Measurements from ENCODE around the gene SLC5A2. TPM values are rescaled to one million over a fixed set of nuclear protein-coding genes. Genes with fewer than 3 reads are reported as not detected.
"Not testable (repeated sequence)": the region's sequence is repeated elsewhere in the genome, so short reads cannot be mapped to it uniquely, and the experiment has no call there.

Gene SLC5A2
- total RNA-seq, 1 experiment from 2014 or later, result 0.13 TPM

- H3K4me3 ChIP-seq, result no peak overlapping the region
- H3K4me1 ChIP-seq (replicated peaks; ENCODE audit: insufficient read depth), result no peaks in the 10 kb centered on the region
- H3K27ac ChIP-seq, result no peak overlapping the region
- peaks cover 12% of the 10 kb centered on the region; the same call in 1 of the 2 replicates for H3F3A ChIP-seq (ENCODE audit: insufficient read depth, low read depth)
- no peaks in the 10 kb centered on the region for H3K36me3 ChIP-seq (ENCODE audit: low read depth)
- no peaks in the 10 kb centered on the region for H3K27me3 ChIP-seq (ENCODE audit: insufficient read depth, low read depth)
- no TSS peak for BruUV-seq (replicated peaks)
- intact Hi-C loops (cut with micrococcal nuclease; ENCODE audit: unreplicated experiment), result no loop called here
- H3K9me3 ChIP-seq (ENCODE audit: insufficient read depth, low read depth), result no peaks in the 10 kb centered on the region
- H3K79me2 ChIP-seq (ENCODE audit: low read depth), result no peaks in the 10 kb centered on the region
- POLR2A ChIA-PET (ENCODE audit: unreplicated experiment), result no interaction called here
- no peaks in the 10 kb centered on the region for H3K9me2 ChIP-seq (ENCODE audit: insufficient read depth)
- DNase-seq, result no peak
- H4K20me1 ChIP-seq (ENCODE audit: insufficient read depth), result no peaks in the 10 kb centered on the region
- no peak overlapping the region for H3K4me2 ChIP-seq
- H2AFZ ChIP-seq, result no peak overlapping the region
- no peak for TF ChIP-seq EZH2 (IDR thresholded peaks at IDR 0.05; ENCODE audit: low read depth)
- TF ChIP-seq CTCF (conservative IDR thresholded peaks at IDR 0.05), result no peak
- CTCF ChIA-PET, result interaction anchor here (0.6 kb wide), 1 partner anchor 284 kb away, joined by 13 read pairs; no protein-coding TSS in a partner anchor
Observed at GRCh38 chr16:31439519-31439918, 43.4 kb upstream of the SLC5A2 start.

DNA sequence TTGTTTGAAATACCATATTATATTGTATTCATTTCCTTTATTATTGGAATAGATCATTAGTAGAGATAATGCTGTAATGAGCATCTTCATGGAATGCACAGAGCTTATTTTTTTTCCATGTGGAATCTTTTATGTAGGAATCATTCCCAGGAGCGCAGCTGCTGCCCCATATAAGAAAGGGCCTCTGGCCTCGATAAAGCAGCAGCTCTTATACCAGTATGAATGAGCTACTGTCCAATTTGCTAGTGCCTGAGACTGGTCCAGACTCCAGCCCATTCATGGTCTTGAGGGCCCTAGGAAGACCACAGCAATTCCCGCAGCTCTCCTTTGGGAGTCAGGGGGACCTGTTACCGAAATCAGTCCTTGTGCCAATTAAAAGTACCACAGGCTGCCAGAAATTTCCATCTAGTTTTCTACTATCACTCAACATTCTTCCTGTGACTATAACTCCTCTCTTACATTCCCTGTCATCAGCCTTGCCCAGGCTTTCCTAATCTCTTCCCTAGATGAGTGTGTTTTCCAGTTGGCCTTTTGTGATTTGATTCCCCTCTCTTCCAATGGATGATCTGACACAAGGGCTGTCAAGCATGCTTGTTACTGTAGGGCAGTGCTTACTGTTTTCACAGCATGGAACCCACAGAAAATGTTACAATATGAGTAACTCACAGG lies 42.3 kb upstream of the SLC5A2 start:
- Histone ChIP-seq H3K9me2 (ENCODE audit: insufficient read depth) (no peaks in the 10 kb centered on the region), H3K4me1 (replicated peaks; ENCODE audit: insufficient read depth) (no peaks in the 10 kb centered on the region), H3K9me3 (ENCODE audit: insufficient read depth, low read depth) (no peaks in the 10 kb centered on the region), H3K27ac (no peak overlapping the region), H3F3A (ENCODE audit: insufficient read depth, low read depth) (peaks cover 20% of the 10 kb centered on the region), H4K20me1 (ENCODE audit: insufficient read depth) (no peaks in the 10 kb centered on the region), H3K27me3 (ENCODE audit: insufficient read depth, low read depth) (no peaks in the 10 kb centered on the region), H3K79me2 (ENCODE audit: low read depth) (no peaks in the 10 kb centered on the region), H3K4me2 (no peak overlapping the region), H3K4me3 (no peak overlapping the region), H3K36me3 (ENCODE audit: low read depth) (no peaks in the 10 kb centered on the region), H2AFZ (no peak overlapping the region)
- ChIA-PET POLR2A (ENCODE audit: unreplicated experiment) (interaction anchor here (0.7 kb wide), 2 partner anchors 15 to 264 kb away, joined by 5 read pairs; no protein-coding TSS in a partner anchor), CTCF (no interaction called here)
- BruUV-seq (replicated peaks), result no TSS peak
- TF ChIP-seq EZH2 (IDR thresholded peaks at IDR 0.05; ENCODE audit: low read depth), result no peak
- TF ChIP-seq CTCF (conservative IDR thresholded peaks at IDR 0.05), result no peak
- intact Hi-C loops (cut with micrococcal nuclease; ENCODE audit: unreplicated experiment), result loop anchor here (5.0 kb wide), 1 partner anchor 238 kb away; the partner anchor contains the start of gene PYCARD
- no peak for DNase-seq

GRCh38 chr16:31441956-31442355 lies 41.0 kb upstream of the SLC5A2 start:
- Histone ChIP-seq H2AFZ (no peak overlapping the region), H3F3A (ENCODE audit: insufficient read depth, low read depth) (peaks cover 20% of the 10 kb centered on the region), H3K27me3 (ENCODE audit: insufficient read depth, low read depth) (no peaks in the 10 kb centered on the region), H3K27ac (no peak overlapping the region), H3K9me2 (ENCODE audit: insufficient read depth) (no peaks in the 10 kb centered on the region), H4K20me1 (ENCODE audit: insufficient read depth) (no peaks in the 10 kb centered on the region), H3K9me3 (ENCODE audit: insufficient read depth, low read depth) (no peaks in the 10 kb centered on the region), H3K79me2 (ENCODE audit: low read depth) (no peaks in the 10 kb centered on the region), H3K4me2 (peak overlapping the region; percentile 82; the same call in 1 of the 2 replicates), H3K36me3 (ENCODE audit: low read depth) (no peaks in the 10 kb centered on the region), H3K4me3 (peak overlapping the region; percentile 70; the same call in 1 of the 2 replicates), H3K4me1 (replicated peaks; ENCODE audit: insufficient read depth) (no peaks in the 10 kb centered on the region)
- CTCF ChIA-PET, result interaction anchor here (1.1 to 1.6 kb wide), 2 partner anchors 11 to 457 kb away, joined by 4 to 8 read pairs; partner anchors contain the start of gene HSD3B7
- POLR2A ChIA-PET (ENCODE audit: unreplicated experiment), result interaction anchor here (0.5 to 0.7 kb wide), 3 partner anchors 97 to 270 kb away, joined by 3 to 4 read pairs (median 3); no protein-coding TSS in a partner anchor
- intact Hi-C loops (cut with micrococcal nuclease; ENCODE audit: unreplicated experiment), result loop anchor here (5.0 kb wide), 1 partner anchor 240 kb away; the partner anchor contains the start of gene PYCARD
- TF ChIP-seq CTCF (conservative IDR thresholded peaks at IDR 0.05), result no peak
- TF ChIP-seq EZH2 (IDR thresholded peaks at IDR 0.05; ENCODE audit: low read depth), result no peak
- no peak for DNase-seq
- BruUV-seq (replicated peaks), result TSS peak; percentile 39

DNA sequence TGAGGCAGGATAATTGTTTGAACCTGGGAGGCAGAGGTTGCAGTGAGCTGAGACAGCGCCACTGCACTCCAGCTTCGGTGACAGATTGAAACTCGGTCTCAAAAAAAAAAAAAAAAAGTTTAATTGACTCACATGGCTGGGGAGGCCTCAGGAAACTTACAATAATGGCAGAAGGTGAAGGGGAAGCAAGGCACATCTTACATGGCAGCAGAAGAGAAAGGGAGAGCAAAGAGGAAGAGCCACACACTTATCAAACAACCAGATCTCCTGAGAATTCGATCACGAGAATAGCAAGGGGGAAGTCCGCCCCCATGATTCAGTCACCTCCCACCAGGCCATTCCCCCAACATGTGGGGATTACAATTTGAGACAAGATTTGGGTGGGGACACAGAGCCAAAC lies 37.0 kb upstream of the SLC5A2 start:
- H2AFZ ChIP-seq; H4K20me1 ChIP-seq (ENCODE audit: insufficient read depth); intact Hi-C loops (cut with micrococcal nuclease; ENCODE audit: unreplicated experiment); H3K4me3 ChIP-seq; H3K4me2 ChIP-seq; H3K27ac ChIP-seq; DNase-seq; BruUV-seq (replicated peaks); H3K9me3 ChIP-seq (ENCODE audit: insufficient read depth, low read depth); H3K79me2 ChIP-seq (ENCODE audit: low read depth); H3K9me2 ChIP-seq (ENCODE audit: insufficient read depth); H3K4me1 ChIP-seq (replicated peaks; ENCODE audit: insufficient read depth); H3K27me3 ChIP-seq (ENCODE audit: insufficient read depth, low read depth); H3K36me3 ChIP-seq (ENCODE audit: low read depth): not testable (repeated sequence)
- peaks cover 13% of the 10 kb centered on the region for H3F3A ChIP-seq (ENCODE audit: insufficient read depth, low read depth)
- ChIA-PET CTCF (interaction anchor here (0.7 kb wide), 1 partner anchor 422 kb away, joined by 3 read pairs; no protein-coding TSS in a partner anchor), POLR2A (ENCODE audit: unreplicated experiment) (interaction anchor here (1.3 kb wide), 1 partner anchor 8 kb away, joined by 9 read pairs; no protein-coding TSS in a partner anchor)

Data from PC-9 (cell line).